Loucy (cell line): ENCODE results near the gene MAP1S.

Experiments
- H2AFZ ChIP-seq: fragments of 200-600 bp; sonication (generic); 2 replicates; pipeline ENCODE4 v1.6.0; 2016; ENCODE audit warnings: antibody characterized with exemption, mild to moderate bottlenecking, low read length, moderate library complexity
- H3F3A ChIP-seq: fragments of 200-600 bp; 2 replicates; pipeline ENCODE4 v1.6.0; 2016; ENCODE audit warnings: antibody characterized with exemption, low read depth, mild to moderate bottlenecking
- H3K27me3 ChIP-seq: fragments of 200-600 bp; sonication (generic); 2 replicates; pipeline ENCODE4 v1.6.1; 2014; ENCODE audit warnings: low read length, mild to moderate bottlenecking; ENCODE audit not compliant: insufficient read depth, poor library complexity, severe bottlenecking
- H3K36me3 ChIP-seq: fragments of 200-600 bp; sonication (generic); 2 replicates; pipeline ENCODE4 v1.6.1; 2016; ENCODE audit warnings: low read length; ENCODE audit not compliant: insufficient read depth
- H3K4me1 ChIP-seq: fragments of 200-600 bp; sonication (generic); 2 replicates; pipeline ENCODE4 v1.5.1; 2014; ENCODE audit warnings: low read length, mild to moderate bottlenecking; ENCODE audit not compliant: insufficient read depth, poor library complexity, severe bottlenecking
- H3K4me2 ChIP-seq: fragments of 200-600 bp; sonication (generic); 2 replicates; pipeline ENCODE4 v1.6.0; 2014; ENCODE audit warnings: antibody characterized with exemption, low read length, low read depth, mild to moderate bottlenecking; ENCODE audit not compliant: poor library complexity, severe bottlenecking
- H3K4me3 ChIP-seq: fragments of 200-600 bp; sonication (generic); 2 replicates; pipeline ENCODE4 v1.5.1; 2014; ENCODE audit warnings: low read length, mild to moderate bottlenecking, mixed read lengths; ENCODE audit not compliant: poor library complexity, severe bottlenecking
- H3K79me2 ChIP-seq: fragments of 200-600 bp; sonication (generic); 2 replicates; pipeline ENCODE4 v1.6.1; 2014; ENCODE audit warnings: low read length; ENCODE audit not compliant: insufficient read depth
- H3K9ac ChIP-seq: fragments of 200-600 bp; sonication (generic); 2 replicates; pipeline ENCODE4 v1.6.0; 2014; ENCODE audit warnings: mild to moderate bottlenecking, low read depth, low read length, moderate library complexity; ENCODE audit not compliant: poor library complexity, severe bottlenecking
- H3K9me2 ChIP-seq: fragments of 200-600 bp; sonication (generic); replicated peaks from 2 replicates; pipeline ENCODE4 v1.6.1; 2016; ENCODE audit warnings: low read depth, low read length, mixed read lengths
- H3K9me3 ChIP-seq: fragments of 200-600 bp; sonication (generic); 2 replicates; pipeline ENCODE4 v1.6.1; 2014; ENCODE audit warnings: mild to moderate bottlenecking, antibody characterized with exemption, low read length, low read depth; ENCODE audit not compliant: insufficient read depth
- H4K20me1 ChIP-seq: fragments of 200-600 bp; sonication (generic); 2 replicates; pipeline ENCODE4 v1.6.0; 2014; ENCODE audit warnings: antibody characterized with exemption, low read length, mild to moderate bottlenecking; ENCODE audit not compliant: insufficient read depth, poor library complexity, severe bottlenecking
- EZH2phosphoT487 ChIP-seq: fragments of 200-600 bp; IDR thresholded peaks from 2 replicates; pipeline ENCODE4 v1.6.1; 2018; ENCODE audit warnings: antibody characterized with exemption, mild to moderate bottlenecking, moderate library complexity, borderline replicate concordance
- TF ChIP-seq, protein P1 (sequence below): fragments of 200-600 bp; sonication (generic); conservative IDR thresholded peaks from 2 replicates; pipeline ENCODE4 v1.5.1; 2014; ENCODE audit warnings: mild to moderate bottlenecking, antibody characterized with exemption, low read length

MAP1S gene

DNA sequence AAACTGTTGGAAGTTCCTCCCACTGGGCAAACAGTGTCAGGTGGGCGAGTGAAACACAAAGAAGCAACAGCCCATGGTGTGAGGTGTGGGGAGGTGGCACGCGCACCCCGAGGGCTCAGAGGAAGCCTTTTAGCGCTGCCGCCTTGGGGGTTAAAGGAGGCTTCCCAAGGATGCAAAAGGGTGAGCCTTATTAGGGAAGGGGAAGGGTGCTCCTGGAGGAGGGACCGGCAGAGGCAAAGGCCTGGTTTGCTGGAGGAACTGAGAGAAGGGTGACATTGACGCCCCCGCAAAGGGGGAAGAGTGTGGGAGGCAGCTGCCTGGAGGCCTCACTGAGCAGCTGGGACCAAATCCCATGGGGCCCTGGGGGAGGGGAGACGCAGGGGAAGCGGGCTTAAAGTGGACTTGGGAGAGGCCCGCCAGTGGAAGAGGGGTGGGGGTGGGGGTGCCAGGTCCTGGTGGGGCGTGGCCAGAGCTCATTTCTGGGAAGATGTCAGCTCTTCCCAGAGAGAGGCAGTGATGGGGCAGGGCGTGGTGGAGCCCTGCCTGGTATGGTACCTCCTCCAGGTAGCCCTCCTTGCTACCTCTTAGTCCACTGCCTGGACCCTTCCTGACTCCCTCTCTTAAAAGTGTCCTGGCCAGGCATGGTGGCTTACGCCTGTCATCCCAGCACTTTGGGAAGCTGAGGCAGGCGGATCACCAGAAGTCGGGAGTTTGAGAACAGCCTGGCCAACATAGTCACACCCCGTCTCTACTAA, 20.0 kb downstream of the MAP1S start:
- Histone ChIP-seq H4K20me1 (no peaks in the 10 kb centered on the region), H3K79me2 (no peaks in the 10 kb centered on the region), H3K4me3 (no peak overlapping the region), H3K9ac (no peak overlapping the region), H3K36me3 (peaks cover 21% of the 10 kb centered on the region; the same call in 1 of the 2 replicates), H3K27me3 (no peaks in the 10 kb centered on the region), H3F3A (no peaks in the 10 kb centered on the region), H3K4me1 (no peaks in the 10 kb centered on the region), H3K4me2 (no peak overlapping the region), H3K9me3 (no peaks in the 10 kb centered on the region), H2AFZ (no peak overlapping the region), H3K9me2 (no peaks in the 10 kb centered on the region)
- TF ChIP-seq EZH2phosphoT487, result no peak
- TF ChIP-seq, protein P1, sequence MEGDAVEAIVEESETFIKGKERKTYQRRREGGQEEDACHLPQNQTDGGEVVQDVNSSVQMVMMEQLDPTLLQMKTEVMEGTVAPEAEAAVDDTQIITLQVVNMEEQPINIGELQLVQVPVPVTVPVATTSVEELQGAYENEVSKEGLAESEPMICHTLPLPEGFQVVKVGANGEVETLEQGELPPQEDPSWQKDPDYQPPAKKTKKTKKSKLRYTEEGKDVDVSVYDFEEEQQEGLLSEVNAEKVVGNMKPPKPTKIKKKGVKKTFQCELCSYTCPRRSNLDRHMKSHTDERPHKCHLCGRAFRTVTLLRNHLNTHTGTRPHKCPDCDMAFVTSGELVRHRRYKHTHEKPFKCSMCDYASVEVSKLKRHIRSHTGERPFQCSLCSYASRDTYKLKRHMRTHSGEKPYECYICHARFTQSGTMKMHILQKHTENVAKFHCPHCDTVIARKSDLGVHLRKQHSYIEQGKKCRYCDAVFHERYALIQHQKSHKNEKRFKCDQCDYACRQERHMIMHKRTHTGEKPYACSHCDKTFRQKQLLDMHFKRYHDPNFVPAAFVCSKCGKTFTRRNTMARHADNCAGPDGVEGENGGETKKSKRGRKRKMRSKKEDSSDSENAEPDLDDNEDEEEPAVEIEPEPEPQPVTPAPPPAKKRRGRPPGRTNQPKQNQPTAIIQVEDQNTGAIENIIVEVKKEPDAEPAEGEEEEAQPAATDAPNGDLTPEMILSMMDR, result no peak

DNA sequence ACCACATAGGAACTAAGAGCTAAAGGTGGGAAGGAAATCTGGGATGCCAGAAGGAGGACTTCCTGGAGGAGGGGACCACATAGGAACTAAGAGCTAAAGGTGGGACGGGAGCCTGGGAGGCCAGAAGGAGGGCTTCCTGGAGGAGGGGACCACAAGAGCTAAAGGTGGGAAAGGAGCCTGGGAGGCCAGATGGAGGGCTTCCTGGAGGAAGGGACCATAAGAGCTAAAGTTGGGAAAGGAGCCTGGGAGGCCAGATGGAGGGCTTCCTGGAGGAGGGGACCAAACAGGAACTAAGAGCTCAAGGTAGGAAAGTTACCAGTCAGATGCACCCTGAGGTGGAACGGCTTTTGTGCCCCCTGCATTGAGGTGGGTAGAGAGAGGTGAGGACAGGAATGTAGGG, 22.2 kb downstream of the MAP1S start:
- no peaks in the 10 kb centered on the region for H3K27me3 ChIP-seq
- no peak overlapping the region for H2AFZ ChIP-seq
- H3K9me3 ChIP-seq, result no peaks in the 10 kb centered on the region
- no peaks in the 10 kb centered on the region for H3K4me1 ChIP-seq
- no peaks in the 10 kb centered on the region for H3K9me2 ChIP-seq
- H3K9ac ChIP-seq, result no peak overlapping the region
- H4K20me1 ChIP-seq, result no peaks in the 10 kb centered on the region
- H3K79me2 ChIP-seq, result no peaks in the 10 kb centered on the region
- H3F3A ChIP-seq, result no peaks in the 10 kb centered on the region
- H3K4me3 ChIP-seq, result no peak overlapping the region
- no peak for TF ChIP-seq EZH2phosphoT487
- peaks cover 2% of the 10 kb centered on the region; the same call in 1 of the 2 replicates for H3K36me3 ChIP-seq
- H3K4me2 ChIP-seq, result no peak overlapping the region

DNA sequence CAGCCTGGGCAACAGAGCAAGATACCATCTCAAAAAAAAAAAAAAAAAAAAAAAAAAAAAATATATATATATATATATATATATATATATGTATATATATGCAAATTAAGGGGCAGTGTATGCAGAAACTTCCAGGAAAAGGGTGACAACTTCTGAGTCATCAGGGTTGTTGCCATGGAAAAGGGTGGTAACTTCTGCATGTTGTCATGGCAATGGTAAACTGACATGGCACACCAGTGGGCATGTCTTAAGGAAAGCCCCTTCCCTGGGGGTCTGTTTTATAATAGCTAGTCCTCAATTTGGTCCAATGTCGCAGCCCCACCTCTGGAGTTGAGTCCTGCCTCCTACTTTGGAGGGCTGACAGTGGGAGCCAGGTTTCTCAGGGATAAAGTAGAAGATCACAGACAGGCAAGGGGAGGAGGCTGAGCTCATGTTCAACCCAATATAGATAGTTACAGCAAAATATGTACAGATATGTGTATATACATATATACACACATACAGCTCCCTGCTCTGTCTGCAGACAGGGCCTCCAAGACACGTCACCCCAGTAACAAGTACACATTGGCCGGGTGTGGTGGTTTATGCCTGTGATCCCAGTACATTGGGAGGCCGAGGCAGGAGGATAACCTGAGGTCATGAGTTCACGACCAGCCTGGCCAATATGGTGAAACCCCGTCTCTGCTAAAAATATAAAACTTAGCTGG, 24.7 kb downstream of the MAP1S start:
- peaks cover 14% of the 10 kb centered on the region for H3K79me2 ChIP-seq
- H3F3A ChIP-seq, result no peaks in the 10 kb centered on the region
- H3K4me2 ChIP-seq, result no peak overlapping the region
- no peaks in the 10 kb centered on the region for H3K36me3 ChIP-seq
- H3K9me2 ChIP-seq, result no peaks in the 10 kb centered on the region
- H3K9ac ChIP-seq, result no peak overlapping the region
- TF ChIP-seq, protein P1, result no peak
- TF ChIP-seq EZH2phosphoT487, result no peak
- H3K4me1 ChIP-seq, result peaks cover 12% of the 10 kb centered on the region
- H3K4me3 ChIP-seq, result no peak overlapping the region
- H3K9me3 ChIP-seq, result no peaks in the 10 kb centered on the region
- no peaks in the 10 kb centered on the region for H4K20me1 ChIP-seq
- H3K27me3 ChIP-seq, result no peaks in the 10 kb centered on the region
- H2AFZ ChIP-seq, result no peak overlapping the region
